Gastrocnemius medialis (tissue), 4 donors: ENCODE results near the gene KCTD16. TPM values are rescaled to one million over a fixed set of nuclear protein-coding genes. Genes with fewer than 3 reads are reported as not detected.

ENCODE experiments used
- ATAC-seq, 2 donors: fragments of 150-250 bp; one replicate each; pipeline ENCODE4 v1.9.1; 2016
- DNase-seq, 2 donors: peaks; one replicate each; pipeline ENCODE4 v3.0.0-alpha.2; 2019
- H3K27ac ChIP-seq, 4 donors: fragments of 200-600 bp; sonication (generic); 1 replicate in 1 of 4; 2 replicates in 3 of 4; pipeline ENCODE4 v1.5.1; 2016 to 2018; ENCODE audit warnings: mild to moderate bottlenecking in 2 of 4, moderate library complexity in 1 of 4
- H3K27me3 ChIP-seq, 3 donors: fragments of 200-600 bp; sonication (generic) in 2 of 3; 1 replicate in 1 of 3; 2 replicates in 2 of 3; pipeline versions ENCODE4 v1.5.1 to v1.6.0; 2016 to 2019; ENCODE audit warnings: mild to moderate bottlenecking in 1 of 3, moderate library complexity in 1 of 3
- H3K36me3 ChIP-seq, 2 donors: fragments of 200-600 bp; sonication (generic) in 1 of 2; one replicate each; pipeline ENCODE4 v1.5.1; 2017 to 2018
- H3K4me1 ChIP-seq, 2 donors: fragments of 200-600 bp; sonication (generic) in 1 of 2; one replicate each; pipeline ENCODE4 v1.5.1; 2016 to 2017; ENCODE audit warnings: mild to moderate bottlenecking in 2 of 2
- H3K4me3 ChIP-seq, 4 donors: fragments of 200-600 bp; sonication (generic) in 3 of 4; 1 replicate in 1 of 4; 2 replicates in 3 of 4; pipeline ENCODE4 v1.5.1; 2016 to 2019; ENCODE audit warnings: mild to moderate bottlenecking in 2 of 4
- H3K9me3 ChIP-seq, 3 donors: fragments of 200-600 bp; sonication (generic) in 2 of 3; 1 replicate in 1 of 3; 2 replicates in 2 of 3; pipeline ENCODE4 v1.5.1; 2016 to 2019
- CTCF ChIP-seq, 5 experiments: fragments of 450-650 bp in 3 of 5; fragments of 200-600 bp in 2 of 5; sonication (generic) in 2 of 5; IDR thresholded peaks in 4 of 5; conservative IDR thresholded peaks in 1 of 5; 1 replicate in 4 of 5; 2 replicates in 1 of 5; pipeline ENCODE4 v1.5.1; 2016 to 2019; ENCODE audit warnings: antibody characterized with exemption in 5 of 5, mild to moderate bottlenecking in 3 of 5, moderate library complexity in 3 of 5
- POLR2A ChIP-seq, 2 donors: fragments of 450-650 bp; IDR thresholded peaks; one replicate each; pipeline ENCODE4 v1.6.1; 2017; ENCODE audit warnings: antibody characterized with exemption in 2 of 2, mild to moderate bottlenecking in 2 of 2, moderate library complexity in 2 of 2
- in situ Hi-C, 4 donors: fragments of 200-750 bp; cut with MboI; loops; one replicate each; pipeline versions ENCODE4 v1.15.0 to v1.8.0; 2017; ENCODE audit warnings: low sequenced_read_pairs in 4 of 4
- intact Hi-C: fragments of 100-400 bp; cut with DNase I; formaldehyde crosslinking; loops from one replicate; pipeline ENCODE4 v1.15.1; 2023; ENCODE audit warnings: low total_unique reads
- total RNA-seq, 4 donors: library from RNA; depleted of rRNA; stranded (reverse); fragments of >200 nt; gene quantifications; one replicate each; pipeline versions ENCODE4 v1.1.0 to v1.2.3, GENCODE V29; 2016

Gene KCTD16
- total RNA-seq, 4 donors from 2014 or later, result 0.02 TPM; not detected in 3

GRCh38 chr5:144427866-144428265 is 257.2 kb downstream of the KCTD16 start:
- Histone ChIP-seq H3K36me3 (no peaks in the 10 kb centered on the region), H3K4me3 (no peak overlapping the region), H3K27me3 (no peaks in the 10 kb centered on the region), H3K9me3 (no peaks in the 10 kb centered on the region), H3K27ac (no peak overlapping the region), H3K4me1 (no peaks in the 10 kb centered on the region)
- DNase-seq, result no peak
- ATAC-seq, result no peak
- intact Hi-C loops (no loop called here), in situ Hi-C loops (no loop called here)
- no peak for TF ChIP-seq POLR2A (IDR thresholded peaks at IDR 0.05)
- TF ChIP-seq CTCF (IDR thresholded peaks at IDR 0.05 in 4 of 5, conservative IDR thresholded peaks at IDR 0.05 in 1 of 5), result no peak

- in situ Hi-C loops (no loop called here), intact Hi-C loops (no loop called here)
- DNase-seq (no peak), ATAC-seq (no peak)
- Histone ChIP-seq H3K27me3 (no peaks in the 10 kb centered on the region), H3K9me3 (no peaks in the 10 kb centered on the region), H3K27ac (no peak overlapping the region), H3K4me1 (no peaks in the 10 kb centered on the region), H3K36me3 (no peaks in the 10 kb centered on the region), H3K4me3 (no peak overlapping the region)
- no peak for TF ChIP-seq POLR2A (IDR thresholded peaks at IDR 0.05)
- TF ChIP-seq CTCF (IDR thresholded peaks at IDR 0.05 in 4 of 5, conservative IDR thresholded peaks at IDR 0.05 in 1 of 5), result no peak
Measured at GRCh38 chr5:144428326-144428725, 257.7 kb downstream of the KCTD16 start.

GRCh38 chr5:144429405-144429804 is 258.7 kb downstream of the KCTD16 start:
- Histone ChIP-seq H3K9me3 (no peaks in the 10 kb centered on the region), H3K4me1 (no peaks in the 10 kb centered on the region), H3K4me3 (no peak overlapping the region), H3K36me3 (no peaks in the 10 kb centered on the region), H3K27me3 (no peaks in the 10 kb centered on the region), H3K27ac (no peak overlapping the region)
- TF ChIP-seq CTCF (IDR thresholded peaks at IDR 0.05 in 4 of 5, conservative IDR thresholded peaks at IDR 0.05 in 1 of 5) (no peak), POLR2A (IDR thresholded peaks at IDR 0.05) (no peak)
- DNase-seq (no peak), ATAC-seq (no peak)
- intact Hi-C loops (no loop called here), in situ Hi-C loops (no loop called here)

- ATAC-seq, result no peak
- in situ Hi-C loops, result no loop called here
Measured at GRCh38 chr5:144429905-144430304, 259.2 kb downstream of the KCTD16 start.

More at GRCh38 chr5:144429905-144430304, 259.2 kb downstream of the KCTD16 start:
- Histone ChIP-seq H3K4me1 (no peaks in the 10 kb centered on the region), H3K27me3 (no peaks in the 10 kb centered on the region), H3K36me3 (no peaks in the 10 kb centered on the region), H3K27ac (no peak overlapping the region), H3K4me3 (no peak overlapping the region), H3K9me3 (no peaks in the 10 kb centered on the region)
- DNase-seq, result no peak
- intact Hi-C loops, result no loop called here
- no peak for TF ChIP-seq CTCF (IDR thresholded peaks at IDR 0.05 in 4 of 5, conservative IDR thresholded peaks at IDR 0.05 in 1 of 5)
- TF ChIP-seq POLR2A (IDR thresholded peaks at IDR 0.05), result no peak
